NT2/D1 (cell line): ENCODE measurements around the gene BRINP2.

Source experiments
- YY1 ChIP-seq: IDR thresholded peaks from 2 replicates; pipeline ENCODE4 v1.6.1; 2011; ENCODE audit not compliant: insufficient read length, insufficient read depth
- ZNF274 ChIP-seq: IDR thresholded peaks from 2 replicates; pipeline ENCODE4 v1.6.1; 2011; ENCODE audit warnings: mild to moderate bottlenecking, low read depth, low read length

- no peak for TF ChIP-seq YY1
- TF ChIP-seq ZNF274: no peak
Measured at GRCh38 chr1:177174921-177175634, 4.3 kb downstream of the BRINP2 start.
